Measurements from ENCODE around the gene ATP5F1A.
"Not testable (repeated sequence)": the region's sequence is repeated elsewhere in the genome, so short reads cannot be mapped to it uniquely, and the experiment has no call there.

Gene ATP5F1A

DNA sequence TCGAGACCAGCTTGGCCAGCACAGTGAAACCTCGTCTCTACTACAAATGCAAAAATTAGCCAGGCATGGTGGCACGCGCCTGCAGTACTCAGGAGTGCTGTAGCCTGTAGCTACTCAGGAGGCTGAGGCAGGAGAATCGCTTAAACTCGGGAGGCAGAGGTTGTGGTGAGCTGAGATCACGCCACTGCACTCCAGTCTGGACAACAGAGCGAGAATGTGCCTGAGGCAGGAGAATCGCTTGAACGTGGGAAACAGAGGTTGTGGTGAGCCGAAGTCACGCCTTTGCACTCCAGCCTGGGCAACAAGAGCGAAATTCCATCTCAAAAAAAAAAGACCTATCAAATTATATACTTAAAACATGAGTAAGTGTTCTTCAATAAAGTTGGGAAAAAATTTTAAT, 50.7 kb downstream of the ATP5F1A start:
- not testable (repeated sequence) for DNase-seq (ENCODE audit: low spot score)

DNA sequence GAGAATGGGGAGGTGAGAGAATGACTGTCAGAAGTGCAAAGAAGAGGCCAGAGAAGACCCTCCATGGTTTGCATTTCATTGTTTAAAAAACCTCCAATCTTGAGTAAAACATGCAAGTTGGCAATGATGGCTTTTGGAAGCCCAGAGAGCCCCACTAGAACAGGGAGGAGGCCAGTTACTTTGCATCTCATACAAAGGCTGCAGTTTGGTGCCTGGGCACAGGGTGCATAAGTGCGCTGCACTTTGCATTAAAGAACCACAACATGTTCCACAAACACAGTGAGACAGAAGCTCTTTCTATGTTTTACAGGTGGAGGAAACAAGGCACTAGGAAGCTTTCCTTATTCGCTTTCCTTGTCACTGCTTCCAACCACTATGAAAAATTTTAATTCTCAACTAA, 51.4 kb downstream of the ATP5F1A start:
- DNase-seq (ENCODE audit: low spot score) = no peak

DNA sequence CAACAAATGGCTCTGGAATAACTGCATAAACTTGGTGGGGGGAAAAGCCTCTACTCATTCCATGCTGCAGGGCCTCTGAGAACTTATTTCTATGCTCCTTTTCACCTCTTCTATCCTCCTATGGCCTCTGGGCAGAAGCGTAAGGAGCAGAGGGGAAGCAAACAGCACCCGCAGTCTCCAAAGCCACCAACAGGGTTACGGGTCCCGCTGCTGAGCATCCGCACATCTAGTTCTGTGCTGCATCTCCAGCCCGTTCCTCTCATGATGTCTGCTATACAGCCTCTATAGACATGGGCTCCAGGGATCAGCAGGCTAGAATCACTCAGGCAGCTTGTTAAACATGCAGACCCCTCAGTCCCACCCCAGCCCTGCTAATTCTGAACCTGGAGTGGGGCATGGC, 52.0 kb downstream of the ATP5F1A start:
- DNase-seq (ENCODE audit: low spot score) = no peak

DNA sequence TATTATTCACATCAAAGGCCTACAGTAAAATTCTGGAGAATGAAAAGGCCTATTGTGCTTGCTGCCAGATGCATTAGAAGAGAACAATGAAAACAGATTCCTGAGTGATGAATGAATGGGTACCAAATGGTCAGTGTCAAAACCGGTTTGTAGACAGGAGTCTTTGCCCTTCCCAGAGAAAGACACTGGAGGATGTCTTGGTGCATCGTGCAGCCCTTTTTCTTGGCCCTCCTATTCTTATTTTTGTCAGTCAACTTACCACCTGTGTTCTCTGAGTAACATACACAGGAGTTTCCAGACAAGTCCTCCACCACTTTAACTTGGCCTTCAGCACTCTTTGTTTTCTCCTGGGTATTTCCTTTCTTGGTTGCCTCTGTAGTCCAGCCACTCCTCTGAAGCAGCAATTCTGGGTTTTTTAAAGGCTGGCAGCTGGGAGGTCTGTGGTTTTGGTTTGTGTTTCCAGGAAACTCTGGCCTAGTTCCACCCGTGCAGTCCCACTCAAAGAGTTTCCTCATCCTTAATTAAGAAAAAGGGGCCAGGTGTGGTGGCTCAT, 55.4 kb downstream of the ATP5F1A start:
- DNase-seq (ENCODE audit: low spot score) = peak; percentile 42

DNA sequence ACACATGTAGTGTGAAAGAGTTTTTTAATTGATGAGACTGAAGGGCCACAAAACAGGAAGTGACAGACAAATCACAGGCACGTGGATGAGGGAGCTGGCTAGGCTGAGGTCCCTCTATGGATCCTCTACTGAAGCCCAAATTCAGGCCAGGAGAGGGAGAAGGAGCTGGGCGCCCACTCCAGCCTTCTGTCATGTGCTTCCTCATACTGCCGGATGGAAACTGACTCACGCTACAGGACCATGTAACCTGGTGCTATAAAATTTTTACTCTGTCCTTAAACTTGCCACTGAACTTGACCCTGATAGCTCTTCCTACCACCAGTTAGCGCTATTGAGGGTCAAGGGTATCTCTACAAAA, 57.4 kb downstream of the ATP5F1A start:
- DNase-seq (ENCODE audit: low spot score) = no peak

DNA sequence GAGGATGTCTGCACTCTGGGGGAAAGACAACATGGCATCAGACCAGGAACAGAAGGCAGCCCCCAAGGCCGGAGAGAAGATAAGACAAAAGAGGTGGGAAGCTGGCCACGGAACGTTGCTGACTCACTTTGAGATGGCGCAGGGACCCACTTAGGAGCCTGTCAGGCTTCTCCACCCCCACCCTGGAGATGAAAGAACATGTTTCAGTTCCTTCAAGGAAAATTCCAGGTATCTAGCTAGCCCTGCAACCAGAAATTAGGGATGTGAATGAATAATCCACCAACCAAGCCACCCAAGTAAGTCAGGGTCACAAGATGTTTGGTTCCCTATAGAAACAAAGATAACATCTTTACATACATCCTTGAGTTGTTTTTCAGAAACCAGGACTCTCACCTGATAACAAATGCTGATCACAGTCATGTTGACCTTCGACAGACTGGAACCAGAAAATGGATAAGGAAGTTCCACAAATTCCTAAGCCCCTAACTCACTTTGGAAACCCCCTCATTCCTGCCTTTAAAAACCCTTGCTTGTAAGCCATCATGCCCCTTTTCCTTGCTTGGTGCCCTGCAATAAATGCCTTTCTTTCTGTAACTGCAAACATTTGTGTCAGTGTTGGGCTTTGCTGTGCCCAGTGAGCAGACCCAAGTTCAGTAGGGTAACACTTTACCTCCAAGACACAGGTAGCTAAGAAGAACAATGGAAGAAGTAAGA, 57.9 kb downstream of the ATP5F1A start:
- DNase-seq (ENCODE audit: low spot score) = no peak

DNA sequence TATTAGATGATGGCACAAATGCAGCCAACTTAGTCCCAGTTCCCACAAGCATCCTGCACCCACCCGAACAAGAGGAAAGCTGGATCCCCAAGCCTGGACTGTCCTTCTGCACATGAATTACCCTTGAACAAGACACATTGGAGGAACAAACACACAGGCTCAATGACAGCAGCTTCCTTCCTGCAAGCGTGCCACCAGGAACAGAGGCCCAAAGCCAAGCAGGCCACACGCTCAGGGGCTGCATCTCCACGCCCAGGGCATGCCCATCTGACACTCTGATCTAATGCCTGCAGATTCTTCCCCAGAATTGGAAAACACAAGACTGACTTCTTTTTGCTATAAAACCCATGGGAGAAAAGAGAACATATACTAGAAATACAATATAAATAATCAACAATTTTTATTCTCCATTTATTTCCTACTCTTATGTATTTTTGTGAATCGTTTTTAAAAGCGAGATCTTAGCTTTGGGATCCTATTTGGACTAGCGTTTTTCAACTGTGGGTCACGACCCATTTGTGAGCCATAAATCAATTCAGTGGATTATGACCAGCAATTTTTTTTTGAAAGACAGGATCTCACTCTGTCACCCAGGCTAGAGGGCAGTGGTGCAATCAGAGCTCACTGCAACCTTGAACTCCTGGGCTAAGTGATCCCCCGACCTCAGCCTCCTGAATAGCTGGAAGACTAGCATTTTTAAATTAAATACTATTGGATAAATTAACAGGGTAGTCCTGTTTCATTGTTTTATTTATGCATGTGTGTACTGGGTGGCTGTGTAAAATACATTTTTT, 60.4 kb downstream of the ATP5F1A start:
- no peak for DNase-seq (ENCODE audit: low spot score)

DNA sequence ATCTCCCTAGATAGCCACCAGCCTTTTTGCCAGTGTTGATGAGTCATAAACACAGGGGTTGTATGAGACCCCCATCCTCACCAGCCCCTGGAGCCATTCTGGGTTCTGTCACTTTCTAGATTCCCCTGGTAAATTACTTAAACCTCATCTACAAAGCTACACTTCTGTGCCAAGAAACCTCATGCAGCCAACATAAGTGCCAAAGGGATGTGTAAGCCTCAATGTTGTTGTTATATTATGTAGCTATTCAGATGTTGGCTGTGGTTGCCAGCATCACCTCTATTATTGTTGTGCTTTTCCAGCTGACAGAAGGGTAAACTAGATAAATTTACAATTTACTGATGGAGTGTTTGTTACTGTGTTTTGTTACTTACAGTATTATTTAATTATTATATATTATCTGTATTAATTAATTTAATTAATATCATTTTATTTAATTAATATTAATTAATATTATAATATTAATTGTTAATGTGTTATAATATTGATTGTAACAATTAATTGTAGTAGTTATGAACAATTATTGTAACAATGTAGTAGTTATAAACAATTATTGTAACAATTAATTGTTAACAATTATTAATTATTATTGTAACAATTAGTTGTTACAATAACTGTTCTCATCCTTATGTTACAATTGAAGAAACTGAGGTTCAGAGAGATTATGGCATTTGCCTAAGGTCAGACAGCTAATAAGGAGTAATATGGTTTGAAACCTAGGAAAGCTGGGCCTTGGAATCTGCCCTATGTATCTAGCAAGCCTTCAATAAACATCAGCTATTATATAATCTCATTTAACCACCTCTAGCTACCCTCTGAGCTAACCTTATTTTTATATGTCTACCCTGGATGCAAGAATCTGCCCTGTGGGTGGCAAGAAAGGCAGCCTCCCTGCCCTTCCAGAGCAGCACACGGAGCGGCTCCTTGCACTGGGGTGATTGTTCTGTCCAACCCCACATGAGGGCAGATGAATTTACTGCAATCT, 62.1 kb downstream of the ATP5F1A start:
- DNase-seq (ENCODE audit: low spot score) = no peak

DNA sequence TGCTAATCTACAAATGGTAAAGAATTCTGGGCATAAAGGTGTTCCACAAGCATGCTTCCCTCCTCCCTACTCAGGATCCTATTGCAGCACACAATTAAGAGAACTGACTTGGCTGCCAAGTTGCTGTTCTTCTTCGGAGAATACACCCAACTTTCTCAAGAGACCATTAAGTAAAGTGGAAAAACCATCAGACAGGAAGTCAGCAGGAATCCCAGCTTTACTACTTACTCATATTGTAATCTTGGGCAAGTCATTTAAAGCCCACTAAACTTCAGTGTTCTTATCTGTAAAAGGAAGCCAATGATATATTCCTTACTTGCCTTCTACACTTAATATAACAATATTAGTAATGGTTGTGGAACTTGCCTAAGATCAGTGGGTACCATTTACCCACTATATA, 63.9 kb downstream of the ATP5F1A start:
- DNase-seq (ENCODE audit: low spot score) = no peak

DNA sequence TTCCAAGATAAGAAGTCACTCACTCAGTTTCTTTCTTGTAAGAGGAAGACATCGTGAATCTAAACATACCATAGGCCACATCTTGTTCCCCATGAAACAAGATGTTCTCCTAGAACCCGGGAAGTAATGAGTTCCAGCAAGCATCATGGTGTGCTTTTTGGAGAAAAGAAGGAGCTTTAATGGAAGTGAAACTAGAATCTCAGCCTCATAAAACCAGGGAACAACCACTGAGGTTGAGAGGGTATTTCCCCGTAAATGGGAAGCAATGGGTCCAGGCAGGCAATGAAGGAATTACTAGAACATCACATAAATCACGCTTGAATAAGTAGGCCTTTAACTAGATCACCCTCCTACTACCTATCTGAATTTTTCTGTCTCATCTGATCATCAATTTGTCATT, 66.4 kb downstream of the ATP5F1A start:
- no peak for DNase-seq (ENCODE audit: low spot score)

All from CD4-positive, alpha-beta T cell treated with Interleukin-2 at 100 ng/mL for 4 hours (primary cell).